Inferior parietal cortex (tissue), 1 donor: ENCODE results near the gene KRT5.
"Not testable (repeated sequence)": the region's sequence is repeated elsewhere in the genome, so short reads cannot be mapped to it uniquely, and the experiment has no call there.

Experiments used
- DNase-seq: peaks from one replicate; pipeline ENCODE4 v3.0.0-alpha.2; 2016; ENCODE audit errors: extremely low spot score

Gene KRT5

GRCh38 chr12:52521175-52521567, 977 bp upstream of the KRT5 start:
- no peak for DNase-seq

GRCh38 chr12:52519387-52519703, 849 bp downstream of the KRT5 start:
- no peak for DNase-seq

GRCh38 chr12:52518574-52519386, 1.4 kb downstream of the KRT5 start:
- no peak for DNase-seq

- DNase-seq, result no peak
These were observed 2.3 kb downstream of the KRT5 start for GRCh38 chr12:52517888-52518287.

- no peak for DNase-seq
These were observed 3.0 kb downstream of the KRT5 start for GRCh38 chr12:52517005-52517835.

- DNase-seq, result no peak
These were observed 4.0 kb downstream of the KRT5 start for GRCh38 chr12:52515927-52516831.

GRCh38 chr12:52515319-52515646, 4.9 kb downstream of the KRT5 start:
- no peak for DNase-seq

GRCh38 chr12:52514471-52515318, 5.5 kb downstream of the KRT5 start:
- DNase-seq, result no peak

- DNase-seq, result no peak
These were observed 6.5 kb downstream of the KRT5 start for GRCh38 chr12:52513736-52514135.

- DNase-seq, result no peak
These were observed 12.0 kb downstream of the KRT5 start for GRCh38 chr12:52508211-52508610.

- no peak for DNase-seq
These were observed 13.1 kb downstream of the KRT5 start for GRCh38 chr12:52506858-52507715.

GRCh38 chr12:52502877-52503276, 17.3 kb downstream of the KRT5 start:
- no peak for DNase-seq

- DNase-seq, result no peak
These were observed 18.7 kb downstream of the KRT5 start for GRCh38 chr12:52501490-52501889.

- not testable (repeated sequence) for DNase-seq
These were observed 19.6 kb downstream of the KRT5 start for GRCh38 chr12:52500574-52500973.

- DNase-seq, result no peak
These were observed 20.2 kb downstream of the KRT5 start for GRCh38 chr12:52499806-52500560.

- no peak for DNase-seq
These were observed 21.2 kb downstream of the KRT5 start for GRCh38 chr12:52498946-52499345.

GRCh38 chr12:52497975-52498374, 22.2 kb downstream of the KRT5 start:
- DNase-seq, result no peak

GRCh38 chr12:52496590-52497071, 23.6 kb downstream of the KRT5 start:
- no peak for DNase-seq

- no peak for DNase-seq
These were observed 24.1 kb downstream of the KRT5 start for GRCh38 chr12:52496054-52496453.
